GM19372 (cell line): ENCODE measurements around the gene CITED2.
"Not testable (repeated sequence)": the region's sequence is repeated elsewhere in the genome, so short reads cannot be mapped to it uniquely, and the experiment has no call there.

Experiments
- ATAC-seq: cut with Tn5 transposase; IDR thresholded peaks from one replicate; pipeline ENCODE4 v1.9.1; 2021; ENCODE audit warnings: mild to moderate bottlenecking, low read depth, moderate library complexity; ENCODE audit not compliant: unreplicated experiment

CITED2 gene

GRCh38 chr6:139368661-139369060 lies 5.8 kb downstream of the CITED2 start:
- no peak for ATAC-seq

GRCh38 chr6:139367810-139368351 lies 6.6 kb downstream of the CITED2 start:
- no peak for ATAC-seq

GRCh38 chr6:139364982-139365379 lies 9.5 kb downstream of the CITED2 start:
- ATAC-seq = no peak

- ATAC-seq = no peak
Measured at GRCh38 chr6:139364302-139364981, 10.0 kb downstream of the CITED2 start.

GRCh38 chr6:139363797-139364196 lies 10.7 kb downstream of the CITED2 start:
- ATAC-seq = not testable (repeated sequence)

GRCh38 chr6:139363123-139363522 lies 11.3 kb downstream of the CITED2 start:
- ATAC-seq = not testable (repeated sequence)

- ATAC-seq = no peak
Measured at GRCh38 chr6:139361211-139361610, 13.2 kb downstream of the CITED2 start.

GRCh38 chr6:139356924-139357323 lies 17.5 kb downstream of the CITED2 start:
- no peak for ATAC-seq

GRCh38 chr6:139355777-139356445 lies 18.5 kb downstream of the CITED2 start:
- ATAC-seq = no peak

GRCh38 chr6:139355172-139355571 lies 19.3 kb downstream of the CITED2 start:
- ATAC-seq = no peak

GRCh38 chr6:139354189-139354588 lies 20.3 kb downstream of the CITED2 start:
- no peak for ATAC-seq

- no peak for ATAC-seq
Measured at GRCh38 chr6:139349464-139350020, 24.9 kb downstream of the CITED2 start.

- no peak for ATAC-seq
Measured at GRCh38 chr6:139346392-139346791, 28.1 kb downstream of the CITED2 start.

- ATAC-seq = no peak
Measured at GRCh38 chr6:139344186-139344963, 30.1 kb downstream of the CITED2 start.

- ATAC-seq = no peak
Measured at GRCh38 chr6:139343052-139343750, 31.2 kb downstream of the CITED2 start.

- no peak for ATAC-seq
Measured at GRCh38 chr6:139341060-139341459, 33.4 kb downstream of the CITED2 start.

- ATAC-seq = no peak
Measured at GRCh38 chr6:139338795-139339194, 35.7 kb downstream of the CITED2 start.

GRCh38 chr6:139337830-139338229 lies 36.6 kb downstream of the CITED2 start:
- ATAC-seq = no peak

- ATAC-seq = no peak
Measured at GRCh38 chr6:139337001-139337400, 37.4 kb downstream of the CITED2 start.

- ATAC-seq = no peak
Measured at GRCh38 chr6:139336488-139336887, 38.0 kb downstream of the CITED2 start.
